Keratinocyte (primary cell): Measurements from ENCODE around the gene CYSTM1.

Experiments
- CTCF ChIP-seq, 3 experiments: IDR thresholded peaks in 1 of 3; conservative IDR thresholded peaks in 1 of 3; optimal IDR thresholded peaks in 1 of 3; 2 replicates in 2 of 3; 3 replicates in 1 of 3; pipeline versions ENCODE3 to v1.5.1; 2011; ENCODE audit warnings: low read length in 3 of 3, mild to moderate bottlenecking in 3 of 3, moderate library complexity in 2 of 3, control low read depth in 1 of 3, inconsistent platforms in 1 of 3; ENCODE audit not compliant: insufficient read depth in 2 of 3; ENCODE audit errors: extremely low read depth in 1 of 3
- EZH2 ChIP-seq: IDR thresholded peaks from one replicate; pipeline ENCODE4 v1.6.1; 2012; ENCODE audit warnings: inconsistent platforms, mild to moderate bottlenecking, low read length, moderate library complexity

- TF ChIP-seq EZH2 (no peak), CTCF (optimal IDR thresholded peaks at IDR 0.05 in 1 of 3, IDR thresholded peaks at IDR 0.05 in 1 of 3, conservative IDR thresholded peaks at IDR 0.05 in 1 of 3; ENCODE audit: extremely low read depth in 1 of 3, insufficient read depth in 2 of 3, low read length in 3 of 3) (no peak)
These were observed 974 bp upstream of the CYSTM1 start for GRCh38 chr5:140174014-140174413.
